Upper lobe of left lung (tissue), 6 donors: ENCODE measurements around the gene CFHR4. TPM values are rescaled to one million over a fixed set of nuclear protein-coding genes. Genes with fewer than 3 reads are reported as not detected.
A peak's percentile ranks its signal among the peaks of the same experiment; 100 is the strongest.
"Not testable (repeated sequence)": the region's sequence is repeated elsewhere in the genome, so short reads cannot be mapped to it uniquely, and the experiment has no call there.

ENCODE experiments used
- ATAC-seq, 2 donors: fragments of 200-7000 bp; cut with Tn5 transposase; one replicate each; pipeline ENCODE4 v1.9.1; 2022; ENCODE audit warnings: mild to moderate bottlenecking in 2 of 2, moderate library complexity in 2 of 2; ENCODE audit not compliant: low FRiP score in 2 of 2
- DNase-seq, 2 donors: peaks; one replicate each; pipeline ENCODE4 v3.0.0-alpha.2; 2019 to 2020
- H3K27ac ChIP-seq, 4 donors: fragments of 200-600 bp; sonication (generic); one replicate each; pipeline ENCODE4 v1.5.1; 2016 to 2019
- H3K27me3 ChIP-seq, 4 donors: fragments of 200-600 bp; sonication (generic); one replicate each; pipeline ENCODE4 v1.5.1; 2017 to 2019
- H3K36me3 ChIP-seq, 4 donors: fragments of 200-600 bp; sonication (generic); one replicate each; pipeline ENCODE4 v1.5.1; 2016 to 2019
- H3K4me1 ChIP-seq, 4 donors: fragments of 200-600 bp; sonication (generic); one replicate each; pipeline ENCODE4 v1.5.1; 2018 to 2019
- H3K4me3 ChIP-seq, 4 donors: fragments of 200-600 bp; sonication (generic); one replicate each; pipeline ENCODE4 v1.5.1; 2017 to 2019; ENCODE audit warnings: mild to moderate bottlenecking in 2 of 4, moderate library complexity in 1 of 4
- H3K9me3 ChIP-seq, 4 donors: fragments of 200-600 bp; sonication (generic); one replicate each; pipeline ENCODE4 v1.5.1; 2018 to 2019
- CTCF ChIP-seq, 6 experiments: fragments of 450-650 bp in 4 of 6; fragments of 200-600 bp in 2 of 6; sonication (generic) in 2 of 6; IDR thresholded peaks; one replicate each; pipeline ENCODE4 v1.5.1; 2016 to 2019; ENCODE audit warnings: antibody characterized with exemption in 6 of 6
- EP300 ChIP-seq, 4 donors: sonication (generic); formaldehyde crosslinking; IDR thresholded peaks; one replicate each; pipeline ENCODE4 v1.5.1; 2017; ENCODE audit warnings: antibody characterized with exemption in 4 of 4, control low read depth in 2 of 4
- POLR2A ChIP-seq, 4 donors: fragments of 450-650 bp; IDR thresholded peaks; one replicate each; pipeline ENCODE4 v1.5.1; 2016 to 2017; ENCODE audit warnings: antibody characterized with exemption in 4 of 4, mild to moderate bottlenecking in 2 of 4
- POLR2AphosphoS5 ChIP-seq, 2 donors: sonication (generic); formaldehyde crosslinking; IDR thresholded peaks; one replicate each; pipeline ENCODE4 v1.5.1; 2017; ENCODE audit warnings: antibody characterized with exemption in 2 of 2
- WGBS, 2 donors: methylation state at CpG; one replicate each; pipeline ENCODE4 v1.1.5; 2017 to 2018; 5-methylcytosine and 5-hydroxymethylcytosine counted together
- total RNA-seq, 6 donors: library from RNA; depleted of rRNA in 4 of 6; stranded (reverse); fragments of >200 nt in 4 of 6; gene quantifications; one replicate each; pipeline versions ENCODE4 v1.1.0 to v1.2.1, GENCODE V29; 2016 to 2021
- donor health status: DM: no; HTN: no; CAD: no; lungs with moderate emphysema.
- donor health status: DM: no; HTN: yes; CAD: no; lungs with severe emphysema.

The CFHR4 gene
- total RNA-seq, 6 donors from 2014 or later, result not detected

DNA sequence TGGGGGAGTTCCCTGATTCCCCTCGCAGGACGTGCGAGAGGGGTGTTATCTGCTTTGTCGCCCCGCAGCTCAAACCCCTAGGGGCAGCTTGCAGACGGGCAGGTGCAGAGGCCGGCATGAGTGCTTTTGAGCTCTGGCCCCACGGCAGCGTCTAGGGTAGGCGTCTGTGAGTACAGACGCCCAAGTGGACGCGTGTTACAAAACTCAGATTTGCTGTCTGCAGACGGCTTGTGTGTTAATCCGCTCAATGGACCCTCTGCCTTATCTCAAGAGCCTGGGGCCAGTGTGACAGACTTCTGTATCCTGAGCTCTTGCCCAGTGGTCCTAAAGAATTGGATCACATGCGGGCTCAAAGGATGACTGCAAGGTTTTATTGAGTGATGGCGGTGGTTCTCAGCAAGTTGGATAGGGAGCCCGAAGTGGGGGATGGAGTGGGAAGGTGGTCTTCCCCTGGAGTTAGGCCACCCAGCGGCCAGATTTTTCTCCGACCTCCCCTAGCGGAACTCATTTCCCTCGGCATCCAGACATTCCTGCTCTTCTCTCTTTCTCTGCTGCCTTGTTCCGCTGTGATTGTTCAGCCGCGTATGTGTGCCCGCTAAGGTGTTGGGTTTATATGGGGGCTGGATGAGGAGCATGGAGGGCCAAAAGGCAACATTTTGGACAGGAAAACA, 9.4 kb downstream of the CFHR4 start:
- WGBS, 2 donors, result 35 to 39% methylated on average over 21 to 26 of the region's 26 CpGs
- no peak for TF ChIP-seq POLR2AphosphoS5 (IDR thresholded peaks at IDR 0.05)
- no peak for TF ChIP-seq EP300 (IDR thresholded peaks at IDR 0.05)
- no peak for TF ChIP-seq CTCF (IDR thresholded peaks at IDR 0.05)
- no peak for TF ChIP-seq POLR2A (IDR thresholded peaks at IDR 0.05)
- Histone ChIP-seq H3K4me3 (no peak overlapping the region), H3K27me3 (no peaks in the 10 kb centered on the region), H3K27ac (no peak overlapping the region), H3K36me3 (no peaks in the 10 kb centered on the region), H3K9me3 (no peaks in the 10 kb centered on the region), H3K4me1 (no peaks in the 10 kb centered on the region)
- peak in 1 of 2 donors; percentile 11 for DNase-seq
- ATAC-seq, result peak in 1 of 2 donors; percentile 29

DNA sequence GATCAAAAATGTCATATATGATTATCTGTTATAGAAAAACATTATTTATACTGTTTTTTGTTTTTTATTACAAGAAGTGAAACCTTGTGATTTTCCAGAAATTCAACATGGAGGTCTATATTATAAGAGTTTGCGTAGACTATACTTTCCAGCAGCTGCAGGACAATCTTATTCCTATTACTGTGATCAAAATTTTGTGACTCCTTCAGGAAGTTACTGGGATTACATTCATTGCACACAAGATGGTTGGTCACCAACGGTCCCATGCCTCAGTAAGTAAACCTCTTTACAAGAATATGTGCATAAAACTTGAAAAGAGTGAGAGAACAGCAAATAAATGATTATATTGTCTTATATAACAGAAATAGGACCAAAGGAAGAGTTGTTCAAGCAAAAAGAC, 14.5 kb downstream of the CFHR4 start:
- Histone ChIP-seq H3K27me3 (no peaks in the 10 kb centered on the region), H3K4me3 (no peak overlapping the region), H3K27ac (no peak overlapping the region), H3K4me1 (no peaks in the 10 kb centered on the region), H3K36me3 (no peaks in the 10 kb centered on the region), H3K9me3 (no peaks in the 10 kb centered on the region)
- no peak for ATAC-seq
- no peak for DNase-seq
- 82 to 88% methylated on average over 2 of the region's 2 CpGs for WGBS, 2 donors
- TF ChIP-seq POLR2A (IDR thresholded peaks at IDR 0.05) (no peak), CTCF (IDR thresholded peaks at IDR 0.05) (no peak), POLR2AphosphoS5 (IDR thresholded peaks at IDR 0.05) (no peak), EP300 (IDR thresholded peaks at IDR 0.05) (no peak)

DNA sequence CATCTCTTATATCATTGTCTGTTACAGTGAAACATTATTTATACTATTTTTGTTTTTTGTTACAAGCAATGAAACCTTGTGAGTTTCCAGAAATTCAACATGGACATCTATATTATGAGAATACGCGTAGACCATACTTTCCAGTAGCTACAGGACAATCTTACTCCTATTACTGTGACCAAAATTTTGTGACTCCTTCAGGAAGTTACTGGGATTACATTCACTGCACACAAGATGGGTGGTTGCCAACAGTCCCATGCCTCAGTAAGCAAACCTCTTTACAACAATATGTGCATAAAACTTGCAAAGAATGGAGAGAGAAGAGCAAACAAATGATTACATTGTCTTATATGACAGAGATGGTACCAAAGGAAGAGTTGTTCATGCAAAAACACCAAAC, 22.4 kb downstream of the CFHR4 start:
- Histone ChIP-seq H3K27ac (no peak overlapping the region), H3K9me3 (no peaks in the 10 kb centered on the region), H3K4me3 (no peak overlapping the region), H3K27me3 (no peaks in the 10 kb centered on the region), H3K4me1 (no peaks in the 10 kb centered on the region), H3K36me3 (no peaks in the 10 kb centered on the region)
- WGBS, 2 donors, result 97 to 98% methylated on average over 2 of the region's 2 CpGs
- no peak for ATAC-seq
- DNase-seq, result no peak
- TF ChIP-seq POLR2A (IDR thresholded peaks at IDR 0.05) (no peak), CTCF (IDR thresholded peaks at IDR 0.05) (no peak), EP300 (IDR thresholded peaks at IDR 0.05) (no peak), POLR2AphosphoS5 (IDR thresholded peaks at IDR 0.05) (no peak)

DNA sequence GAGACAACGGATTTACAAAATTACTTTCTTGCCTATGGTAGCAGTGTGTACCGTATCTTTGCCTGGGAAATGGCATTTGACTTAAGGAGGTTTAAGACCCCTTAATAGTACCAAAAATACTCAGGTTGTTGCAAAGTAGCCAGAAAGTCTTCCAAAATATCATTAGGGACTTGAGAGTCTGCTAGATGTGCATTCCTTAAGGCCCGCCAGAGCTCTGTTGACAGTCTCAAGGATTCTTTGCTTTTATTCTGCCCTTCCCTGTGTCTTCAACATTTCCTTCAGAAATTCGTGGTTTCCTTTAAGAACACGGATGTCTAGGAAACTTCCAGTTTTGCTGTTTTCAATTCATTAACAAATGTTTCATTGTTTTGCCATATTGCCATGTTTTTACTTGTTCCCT, 24.4 kb downstream of the CFHR4 start:
- 27 to 38% methylated on average over 5 of the region's 5 CpGs for WGBS, 2 donors
- H3K4me3 ChIP-seq, H3K27ac ChIP-seq, H3K4me1 ChIP-seq, DNase-seq, ATAC-seq, H3K9me3 ChIP-seq, H3K27me3 ChIP-seq, H3K36me3 ChIP-seq: not testable (repeated sequence)

GRCh38 chr1:196926839-196927238, 39.0 kb downstream of the CFHR4 start:
- not testable (repeated sequence) for DNase-seq, H3K36me3 ChIP-seq, H3K27me3 ChIP-seq, H3K9me3 ChIP-seq, H3K4me3 ChIP-seq, H3K27ac ChIP-seq, H3K4me1 ChIP-seq, ATAC-seq
- 79 to 85% methylated on average over 1 of the region's 1 CpG for WGBS, 2 donors

DNA sequence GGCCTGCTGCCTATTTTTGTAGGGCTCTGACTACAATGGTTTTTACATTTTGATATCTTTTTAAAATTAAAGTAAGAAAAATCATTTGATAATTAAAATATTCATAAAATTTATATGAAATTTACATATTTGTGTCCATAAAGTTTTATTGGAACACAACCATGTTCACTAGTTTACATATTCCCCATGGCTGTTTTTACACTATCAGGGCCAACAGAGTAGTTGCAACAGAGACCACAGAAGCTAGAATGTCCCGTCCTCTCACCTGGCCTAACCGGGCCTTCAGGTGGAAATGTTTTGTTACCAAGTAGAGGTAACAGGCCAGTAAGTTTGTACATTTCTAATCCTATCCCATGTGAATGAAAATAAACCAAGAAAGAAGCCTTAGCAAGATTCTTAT, 45.0 kb downstream of the CFHR4 start:
- H3K4me3 ChIP-seq, H3K27ac ChIP-seq, ATAC-seq, H3K4me1 ChIP-seq, DNase-seq, H3K36me3 ChIP-seq, H3K27me3 ChIP-seq, H3K9me3 ChIP-seq: not testable (repeated sequence)
- 87 to 92% methylated on average over 2 of the region's 2 CpGs for WGBS, 2 donors
